HepG2 (cell line): ENCODE data around the gene M1AP. TPM values are rescaled to one million over a fixed set of nuclear protein-coding genes. Genes with fewer than 3 reads are reported as not detected.

ENCODE experiments used
- GTF2F1 ChIP-seq: fragments of 150-350 bp; IDR thresholded peaks from 2 replicates; pipeline ENCODE4 v1.6.1; 2014; ENCODE audit warnings: low read length
- JUND ChIP-seq: sonication (generic); formaldehyde crosslinking; IDR thresholded peaks from 2 replicates; pipeline ENCODE4 v1.8.0; 2022; ENCODE audit warnings: mild to moderate bottlenecking, missing genetic modification reagents
- KDM5B ChIP-seq: sonication (generic); formaldehyde crosslinking; IDR thresholded peaks from 2 replicates; pipeline ENCODE4 v1.4.0; 2020; ENCODE audit warnings: missing genetic modification reagents, mild to moderate bottlenecking, borderline replicate concordance
- KLF15 ChIP-seq: sonication (generic); formaldehyde crosslinking; IDR thresholded peaks from 2 replicates; pipeline ENCODE4 v1.8.1; 2023; ENCODE audit warnings: borderline replicate concordance, mild to moderate bottlenecking, inconsistent platforms, missing genetic modification reagents, mixed read lengths
- NFRKB ChIP-seq: fragments of 450-650 bp; IDR thresholded peaks from 2 replicates; pipeline ENCODE4 v1.6.1; 2017
- ZNF547 ChIP-seq: sonication (generic); formaldehyde crosslinking; IDR thresholded peaks from 2 replicates; pipeline ENCODE4 v1.5.1; 2020; ENCODE audit warnings: mild to moderate bottlenecking, missing genetic modification reagents
- polyA plus RNA-seq, 8 experiments: library from polyadenylated mRNA; depleted of rRNA in 3 of 8; stranded (reverse) in 7 of 8; unstranded in 1 of 8; fragments of >200 nt; fragmentation: Illumina TruSeq in 4 of 8; extraction: Trizol in 4 of 8; gene quantifications; 2 replicates each; pipeline versions ENCODE4 v1.2.1 to v1.2.3, GENCODE V29; 2011 to 2016; ENCODE audit warnings: low read depth in 4 of 8, missing spikeins in 1 of 8, mixed read lengths in 1 of 8; ENCODE audit not compliant: insufficient read depth in 1 of 8
- total RNA-seq, 5 experiments: library from RNA; depleted of rRNA; stranded (reverse); fragments of >200 nt; fragmentation: Illumina TruSeq; extraction: Trizol; gene quantifications; 2 replicates each; pipeline ENCODE4 v1.2.3, GENCODE V29; 2016; ENCODE audit warnings: low read depth in 1 of 5
- TF ChIP-seq, protein P1 (sequence below), 2 experiments: fragments of 450-650 bp in 1 of 2; sonication (generic) in 1 of 2; formaldehyde crosslinking in 1 of 2; IDR thresholded peaks; 2 replicates each; pipeline versions ENCODE4 v1.6.1 to v1.8.0; 2016 to 2022; ENCODE audit warnings: antibody characterized with exemption in 1 of 2, mild to moderate bottlenecking in 1 of 2, missing genetic modification reagents in 1 of 2
- TF ChIP-seq, protein P2 (sequence below): fragments of 450-650 bp; IDR thresholded peaks from 2 replicates; pipeline ENCODE4 v1.6.1; 2017; ENCODE audit warnings: mild to moderate bottlenecking
- TF ChIP-seq, protein P3 (sequence below): sonication (generic); formaldehyde crosslinking; IDR thresholded peaks from 2 replicates; pipeline ENCODE4 v1.4.0; 2020; ENCODE audit warnings: missing genetic modification reagents, borderline replicate concordance
- TF ChIP-seq, protein P4 (sequence below): sonication (generic); formaldehyde crosslinking; IDR thresholded peaks from 2 replicates; pipeline ENCODE4 v1.5.1; 2020; ENCODE audit warnings: missing genetic modification reagents, mild to moderate bottlenecking, borderline replicate concordance
- TF ChIP-seq, protein P5 (sequence below): sonication (generic); formaldehyde crosslinking; IDR thresholded peaks from 2 replicates; pipeline ENCODE4 v1.5.1; 2020; ENCODE audit warnings: mild to moderate bottlenecking, missing genetic modification reagents, borderline replicate concordance

The M1AP gene
- total and polyA plus RNA-seq, 2 of the 13 experiments (the other 11 are each of a cell fraction or from before 2014, with no cell fraction given) = not detected

DNA sequence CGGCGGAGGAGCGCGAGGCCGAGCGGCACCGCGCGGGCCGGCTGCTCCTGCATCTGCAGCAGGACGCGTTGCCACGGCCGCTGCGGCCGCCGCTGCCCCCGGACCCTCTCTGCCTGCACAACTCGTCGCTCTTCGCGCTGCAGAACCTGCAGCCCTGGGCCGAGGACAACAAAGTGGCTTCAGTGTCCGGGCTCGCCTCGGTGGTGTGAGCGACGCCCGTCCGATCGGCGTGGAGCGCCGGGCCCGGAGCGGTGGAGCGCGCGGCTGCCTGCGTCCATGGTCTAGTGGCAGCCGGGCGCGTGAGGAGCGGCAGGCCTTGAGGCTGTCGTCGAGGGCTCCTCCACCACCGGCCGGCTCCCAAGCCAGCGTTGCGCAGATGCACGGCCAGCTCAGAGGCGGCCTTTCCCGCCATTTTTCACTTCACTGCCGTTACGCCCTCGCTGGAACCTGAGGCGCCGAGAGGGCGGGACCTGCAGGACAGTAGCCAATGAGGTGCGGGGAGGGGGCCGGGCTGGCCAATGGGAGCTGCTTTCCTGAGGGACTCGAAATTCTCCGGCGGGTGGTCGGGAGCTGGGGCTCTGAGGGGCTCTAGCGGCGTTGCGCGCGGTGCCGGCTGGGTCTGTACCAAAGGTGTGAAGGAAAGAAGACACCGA is 132.0 kb downstream of the M1AP start (continued):
- TF ChIP-seq, protein P1, sequence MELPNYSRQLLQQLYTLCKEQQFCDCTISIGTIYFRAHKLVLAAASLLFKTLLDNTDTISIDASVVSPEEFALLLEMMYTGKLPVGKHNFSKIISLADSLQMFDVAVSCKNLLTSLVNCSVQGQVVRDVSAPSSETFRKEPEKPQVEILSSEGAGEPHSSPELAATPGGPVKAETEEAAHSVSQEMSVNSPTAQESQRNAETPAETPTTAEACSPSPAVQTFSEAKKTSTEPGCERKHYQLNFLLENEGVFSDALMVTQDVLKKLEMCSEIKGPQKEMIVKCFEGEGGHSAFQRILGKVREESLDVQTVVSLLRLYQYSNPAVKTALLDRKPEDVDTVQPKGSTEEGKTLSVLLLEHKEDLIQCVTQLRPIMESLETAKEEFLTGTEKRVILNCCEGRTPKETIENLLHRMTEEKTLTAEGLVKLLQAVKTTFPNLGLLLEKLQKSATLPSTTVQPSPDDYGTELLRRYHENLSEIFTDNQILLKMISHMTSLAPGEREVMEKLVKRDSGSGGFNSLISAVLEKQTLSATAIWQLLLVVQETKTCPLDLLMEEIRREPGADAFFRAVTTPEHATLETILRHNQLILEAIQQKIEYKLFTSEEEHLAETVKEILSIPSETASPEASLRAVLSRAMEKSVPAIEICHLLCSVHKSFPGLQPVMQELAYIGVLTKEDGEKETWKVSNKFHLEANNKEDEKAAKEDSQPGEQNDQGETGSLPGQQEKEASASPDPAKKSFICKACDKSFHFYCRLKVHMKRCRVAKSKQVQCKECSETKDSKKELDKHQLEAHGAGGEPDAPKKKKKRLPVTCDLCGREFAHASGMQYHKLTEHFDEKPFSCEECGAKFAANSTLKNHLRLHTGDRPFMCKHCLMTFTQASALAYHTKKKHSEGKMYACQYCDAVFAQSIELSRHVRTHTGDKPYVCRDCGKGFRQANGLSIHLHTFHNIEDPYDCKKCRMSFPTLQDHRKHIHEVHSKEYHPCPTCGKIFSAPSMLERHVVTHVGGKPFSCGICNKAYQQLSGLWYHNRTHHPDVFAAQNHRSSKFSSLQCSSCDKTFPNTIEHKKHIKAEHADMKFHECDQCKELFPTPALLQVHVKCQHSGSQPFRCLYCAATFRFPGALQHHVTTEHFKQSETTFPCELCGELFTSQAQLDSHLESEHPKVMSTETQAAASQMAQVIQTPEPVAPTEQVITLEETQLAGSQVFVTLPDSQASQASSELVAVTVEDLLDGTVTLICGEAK (IDR thresholded peaks at IDR 0.05) = no peak
- TF ChIP-seq, protein P1 (CRISPR knock-in tag; IDR thresholded peaks at IDR 0.05) = 0 out of 2 replicates have a peak, but pooled peaks have one; percentile 21
- TF ChIP-seq ZNF547 (CRISPR knock-in tag) (no peak), GTF2F1 (no peak), JUND (CRISPR knock-in tag) (no peak), KLF15 (CRISPR knock-in tag) (no peak), KDM5B (CRISPR knock-in tag) (no peak), NFRKB (no peak)
- TF ChIP-seq, protein P2, sequence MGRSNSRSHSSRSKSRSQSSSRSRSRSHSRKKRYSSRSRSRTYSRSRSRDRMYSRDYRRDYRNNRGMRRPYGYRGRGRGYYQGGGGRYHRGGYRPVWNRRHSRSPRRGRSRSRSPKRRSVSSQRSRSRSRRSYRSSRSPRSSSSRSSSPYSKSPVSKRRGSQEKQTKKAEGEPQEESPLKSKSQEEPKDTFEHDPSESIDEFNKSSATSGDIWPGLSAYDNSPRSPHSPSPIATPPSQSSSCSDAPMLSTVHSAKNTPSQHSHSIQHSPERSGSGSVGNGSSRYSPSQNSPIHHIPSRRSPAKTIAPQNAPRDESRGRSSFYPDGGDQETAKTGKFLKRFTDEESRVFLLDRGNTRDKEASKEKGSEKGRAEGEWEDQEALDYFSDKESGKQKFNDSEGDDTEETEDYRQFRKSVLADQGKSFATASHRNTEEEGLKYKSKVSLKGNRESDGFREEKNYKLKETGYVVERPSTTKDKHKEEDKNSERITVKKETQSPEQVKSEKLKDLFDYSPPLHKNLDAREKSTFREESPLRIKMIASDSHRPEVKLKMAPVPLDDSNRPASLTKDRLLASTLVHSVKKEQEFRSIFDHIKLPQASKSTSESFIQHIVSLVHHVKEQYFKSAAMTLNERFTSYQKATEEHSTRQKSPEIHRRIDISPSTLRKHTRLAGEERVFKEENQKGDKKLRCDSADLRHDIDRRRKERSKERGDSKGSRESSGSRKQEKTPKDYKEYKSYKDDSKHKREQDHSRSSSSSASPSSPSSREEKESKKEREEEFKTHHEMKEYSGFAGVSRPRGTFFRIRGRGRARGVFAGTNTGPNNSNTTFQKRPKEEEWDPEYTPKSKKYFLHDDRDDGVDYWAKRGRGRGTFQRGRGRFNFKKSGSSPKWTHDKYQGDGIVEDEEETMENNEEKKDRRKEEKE = no peak
- TF ChIP-seq, protein P3, sequence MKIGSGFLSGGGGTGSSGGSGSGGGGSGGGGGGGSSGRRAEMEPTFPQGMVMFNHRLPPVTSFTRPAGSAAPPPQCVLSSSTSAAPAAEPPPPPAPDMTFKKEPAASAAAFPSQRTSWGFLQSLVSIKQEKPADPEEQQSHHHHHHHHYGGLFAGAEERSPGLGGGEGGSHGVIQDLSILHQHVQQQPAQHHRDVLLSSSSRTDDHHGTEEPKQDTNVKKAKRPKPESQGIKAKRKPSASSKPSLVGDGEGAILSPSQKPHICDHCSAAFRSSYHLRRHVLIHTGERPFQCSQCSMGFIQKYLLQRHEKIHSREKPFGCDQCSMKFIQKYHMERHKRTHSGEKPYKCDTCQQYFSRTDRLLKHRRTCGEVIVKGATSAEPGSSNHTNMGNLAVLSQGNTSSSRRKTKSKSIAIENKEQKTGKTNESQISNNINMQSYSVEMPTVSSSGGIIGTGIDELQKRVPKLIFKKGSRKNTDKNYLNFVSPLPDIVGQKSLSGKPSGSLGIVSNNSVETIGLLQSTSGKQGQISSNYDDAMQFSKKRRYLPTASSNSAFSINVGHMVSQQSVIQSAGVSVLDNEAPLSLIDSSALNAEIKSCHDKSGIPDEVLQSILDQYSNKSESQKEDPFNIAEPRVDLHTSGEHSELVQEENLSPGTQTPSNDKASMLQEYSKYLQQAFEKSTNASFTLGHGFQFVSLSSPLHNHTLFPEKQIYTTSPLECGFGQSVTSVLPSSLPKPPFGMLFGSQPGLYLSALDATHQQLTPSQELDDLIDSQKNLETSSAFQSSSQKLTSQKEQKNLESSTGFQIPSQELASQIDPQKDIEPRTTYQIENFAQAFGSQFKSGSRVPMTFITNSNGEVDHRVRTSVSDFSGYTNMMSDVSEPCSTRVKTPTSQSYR (CRISPR knock-in tag) = no peak
- TF ChIP-seq, protein P4, sequence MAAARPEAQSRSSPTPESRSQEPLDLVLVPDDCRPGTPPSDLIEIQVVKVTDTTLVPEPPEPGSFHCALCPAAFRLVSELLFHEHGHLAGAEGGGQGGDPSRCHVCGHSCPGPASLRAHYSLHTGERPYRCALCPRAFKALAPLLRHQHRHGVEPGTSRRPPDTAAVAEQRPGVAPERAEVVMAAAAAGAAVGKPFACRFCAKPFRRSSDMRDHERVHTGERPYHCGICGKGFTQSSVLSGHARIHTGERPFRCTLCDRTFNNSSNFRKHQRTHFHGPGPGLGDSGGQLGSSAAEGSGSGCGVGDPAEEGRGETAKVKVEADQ (CRISPR knock-in tag) = no peak
- TF ChIP-seq, protein P5, sequence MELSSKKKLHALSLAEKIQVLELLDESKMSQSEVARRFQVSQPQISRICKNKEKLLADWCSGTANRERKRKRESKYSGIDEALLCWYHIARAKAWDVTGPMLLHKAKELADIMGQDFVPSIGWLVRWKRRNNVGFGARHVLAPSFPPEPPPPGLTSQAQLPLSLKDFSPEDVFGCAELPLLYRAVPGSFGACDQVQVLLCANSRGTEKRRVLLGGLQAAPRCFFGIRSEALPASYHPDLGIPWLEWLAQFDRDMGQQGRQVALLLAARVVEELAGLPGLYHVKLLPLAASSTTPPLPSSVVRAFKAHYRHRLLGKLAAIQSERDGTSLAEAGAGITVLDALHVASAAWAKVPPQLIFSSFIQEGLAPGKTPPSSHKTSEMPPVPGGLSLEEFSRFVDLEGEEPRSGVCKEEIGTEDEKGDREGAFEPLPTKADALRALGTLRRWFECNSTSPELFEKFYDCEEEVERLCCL (CRISPR knock-in tag) = no peak
